Peyer's patch (tissue), 4 donors: Measurements from ENCODE around the gene IFT25.

Source experiments
- CTCF ChIP-seq, 6 experiments: fragments of 450-650 bp in 4 of 6; fragments of 200-600 bp in 2 of 6; sonication (generic) in 1 of 6; IDR thresholded peaks; one replicate each; pipeline ENCODE4 v1.5.1; 2017 to 2019; ENCODE audit warnings: antibody characterized with exemption in 6 of 6, mild to moderate bottlenecking in 3 of 6, moderate library complexity in 1 of 6
- POLR2A ChIP-seq, 2 donors: fragments of 450-650 bp; IDR thresholded peaks; one replicate each; pipeline ENCODE4 v1.5.1; 2017; ENCODE audit warnings: antibody characterized with exemption in 2 of 2, mild to moderate bottlenecking in 2 of 2, moderate library complexity in 2 of 2

- TF ChIP-seq CTCF (IDR thresholded peaks at IDR 0.05) (no peak), POLR2A (IDR thresholded peaks at IDR 0.05) (no peak)
These were observed 11.8 kb upstream of the IFT25 start for GRCh38 chr1:53957194-53957818.
